HL-60 (cell line): Measurements from ENCODE around the gene SLC15A3.

Source experiments
- GABPA ChIP-seq: IDR thresholded peaks from 2 replicates; pipeline ENCODE4 v1.6.1; 2012; ENCODE audit warnings: low read depth
- POLR2AphosphoS5 ChIP-seq: IDR thresholded peaks from 2 replicates; pipeline ENCODE4 v1.6.1; 2012; ENCODE audit warnings: low read depth
- TF ChIP-seq, protein P1 (sequence below): IDR thresholded peaks from one replicate; pipeline ENCODE4 v1.5.1; 2011; ENCODE audit warnings: low read length, control low read depth, inconsistent platforms; ENCODE audit not compliant: insufficient read depth
- TF ChIP-seq, protein P2 (sequence below): IDR thresholded peaks from 2 replicates; pipeline ENCODE4 v1.6.1; 2012; ENCODE audit warnings: low read depth; ENCODE audit not compliant: insufficient replicate concordance

DNA sequence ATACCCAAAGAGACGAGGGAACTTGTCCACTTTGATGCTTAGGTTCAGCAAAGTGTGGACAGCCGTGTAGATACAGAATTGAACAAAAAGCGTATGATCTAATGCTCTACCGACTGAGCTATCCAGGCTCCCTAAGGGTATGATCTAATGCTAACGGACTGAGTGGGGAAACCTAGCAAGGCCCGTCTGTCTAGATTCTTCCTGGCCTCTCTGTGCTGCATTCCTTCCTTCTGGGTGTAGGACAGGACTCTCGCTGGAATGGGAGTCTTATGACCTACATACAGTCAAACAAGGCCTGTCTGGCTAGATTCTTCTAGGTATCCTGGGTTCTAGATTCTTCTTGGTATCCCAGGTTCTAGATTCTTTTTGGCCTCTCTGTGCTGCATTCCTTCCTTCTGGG, 8.4 kb upstream of the SLC15A3 start:
- TF ChIP-seq, protein P1, sequence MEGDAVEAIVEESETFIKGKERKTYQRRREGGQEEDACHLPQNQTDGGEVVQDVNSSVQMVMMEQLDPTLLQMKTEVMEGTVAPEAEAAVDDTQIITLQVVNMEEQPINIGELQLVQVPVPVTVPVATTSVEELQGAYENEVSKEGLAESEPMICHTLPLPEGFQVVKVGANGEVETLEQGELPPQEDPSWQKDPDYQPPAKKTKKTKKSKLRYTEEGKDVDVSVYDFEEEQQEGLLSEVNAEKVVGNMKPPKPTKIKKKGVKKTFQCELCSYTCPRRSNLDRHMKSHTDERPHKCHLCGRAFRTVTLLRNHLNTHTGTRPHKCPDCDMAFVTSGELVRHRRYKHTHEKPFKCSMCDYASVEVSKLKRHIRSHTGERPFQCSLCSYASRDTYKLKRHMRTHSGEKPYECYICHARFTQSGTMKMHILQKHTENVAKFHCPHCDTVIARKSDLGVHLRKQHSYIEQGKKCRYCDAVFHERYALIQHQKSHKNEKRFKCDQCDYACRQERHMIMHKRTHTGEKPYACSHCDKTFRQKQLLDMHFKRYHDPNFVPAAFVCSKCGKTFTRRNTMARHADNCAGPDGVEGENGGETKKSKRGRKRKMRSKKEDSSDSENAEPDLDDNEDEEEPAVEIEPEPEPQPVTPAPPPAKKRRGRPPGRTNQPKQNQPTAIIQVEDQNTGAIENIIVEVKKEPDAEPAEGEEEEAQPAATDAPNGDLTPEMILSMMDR, result no peak
- TF ChIP-seq, protein P2, sequence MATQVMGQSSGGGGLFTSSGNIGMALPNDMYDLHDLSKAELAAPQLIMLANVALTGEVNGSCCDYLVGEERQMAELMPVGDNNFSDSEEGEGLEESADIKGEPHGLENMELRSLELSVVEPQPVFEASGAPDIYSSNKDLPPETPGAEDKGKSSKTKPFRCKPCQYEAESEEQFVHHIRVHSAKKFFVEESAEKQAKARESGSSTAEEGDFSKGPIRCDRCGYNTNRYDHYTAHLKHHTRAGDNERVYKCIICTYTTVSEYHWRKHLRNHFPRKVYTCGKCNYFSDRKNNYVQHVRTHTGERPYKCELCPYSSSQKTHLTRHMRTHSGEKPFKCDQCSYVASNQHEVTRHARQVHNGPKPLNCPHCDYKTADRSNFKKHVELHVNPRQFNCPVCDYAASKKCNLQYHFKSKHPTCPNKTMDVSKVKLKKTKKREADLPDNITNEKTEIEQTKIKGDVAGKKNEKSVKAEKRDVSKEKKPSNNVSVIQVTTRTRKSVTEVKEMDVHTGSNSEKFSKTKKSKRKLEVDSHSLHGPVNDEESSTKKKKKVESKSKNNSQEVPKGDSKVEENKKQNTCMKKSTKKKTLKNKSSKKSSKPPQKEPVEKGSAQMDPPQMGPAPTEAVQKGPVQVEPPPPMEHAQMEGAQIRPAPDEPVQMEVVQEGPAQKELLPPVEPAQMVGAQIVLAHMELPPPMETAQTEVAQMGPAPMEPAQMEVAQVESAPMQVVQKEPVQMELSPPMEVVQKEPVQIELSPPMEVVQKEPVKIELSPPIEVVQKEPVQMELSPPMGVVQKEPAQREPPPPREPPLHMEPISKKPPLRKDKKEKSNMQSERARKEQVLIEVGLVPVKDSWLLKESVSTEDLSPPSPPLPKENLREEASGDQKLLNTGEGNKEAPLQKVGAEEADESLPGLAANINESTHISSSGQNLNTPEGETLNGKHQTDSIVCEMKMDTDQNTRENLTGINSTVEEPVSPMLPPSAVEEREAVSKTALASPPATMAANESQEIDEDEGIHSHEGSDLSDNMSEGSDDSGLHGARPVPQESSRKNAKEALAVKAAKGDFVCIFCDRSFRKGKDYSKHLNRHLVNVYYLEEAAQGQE, result no peak
- no peak for TF ChIP-seq GABPA
- no peak for TF ChIP-seq POLR2AphosphoS5
